Frontal cortex (tissue), 4 donors: ENCODE measurements around the gene KCNF1. TPM values are rescaled to one million over a fixed set of nuclear protein-coding genes. Genes with fewer than 3 reads are reported as not detected.

Experiments
- DNase-seq, 2 donors: peaks; one replicate each; pipeline ENCODE4 v3.0.0; 2012; ENCODE audit warnings: low spot score in 2 of 2
- FAIRE-seq: peaks from 2 replicates; lab custom pipeline; 2012; peaks lifted over from hg19 to GRCh38; lab: Jason Lieb, UNC
- total RNA-seq: library from RNA; depleted of rRNA; stranded (reverse); fragments of >200 nt; gene quantifications from one replicate; pipeline ENCODE4 v1.2.3, GENCODE V29; 2014
- donor health status: control.
- donor health status: control.
- donor health status: control.

The KCNF1 gene
- total RNA-seq, 1 donor from 2014 or later, result 20.0 TPM

DNA sequence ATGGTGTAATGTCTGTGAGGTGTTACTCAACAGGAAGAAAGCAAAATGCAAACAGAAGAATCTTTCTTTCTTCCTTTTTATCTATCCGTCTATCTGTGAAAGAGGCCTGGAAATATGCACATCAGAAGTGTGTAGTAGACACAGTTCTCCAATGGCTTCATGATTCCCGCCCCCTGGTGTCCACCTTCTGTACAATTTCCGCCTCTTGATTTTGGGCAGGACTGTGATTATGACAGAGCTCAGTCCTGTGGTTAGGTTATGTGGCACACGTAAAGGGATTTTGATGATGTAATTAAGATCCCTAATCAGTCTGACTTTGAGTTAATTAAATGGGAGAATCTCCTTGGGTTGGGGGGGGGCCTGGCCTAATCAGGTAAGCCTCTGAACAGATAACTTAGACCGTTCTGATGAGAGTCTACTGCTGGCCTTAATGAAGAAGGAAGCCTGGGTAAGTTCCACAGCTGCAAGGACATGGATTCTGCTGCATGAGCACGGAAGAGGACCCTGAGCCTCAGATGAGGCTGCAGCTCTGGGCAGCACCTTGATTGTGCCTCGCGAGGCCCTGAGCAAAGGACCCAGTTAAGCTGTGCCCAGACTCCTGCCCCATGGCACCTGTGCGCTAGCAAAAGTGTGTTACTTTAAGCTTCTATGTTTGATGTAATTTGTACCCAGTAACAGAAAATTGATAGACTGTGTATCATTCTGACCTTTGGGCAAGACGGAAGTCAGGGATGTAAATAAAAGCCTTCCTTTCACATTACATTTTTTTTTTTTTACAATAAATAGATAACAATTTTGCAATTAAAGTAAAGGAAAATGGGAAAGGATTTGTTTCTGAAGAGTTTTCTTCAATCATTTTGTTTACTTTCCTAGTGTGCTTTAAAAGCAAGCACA, 11.3 kb upstream of the KCNF1 start:
- no peak for DNase-seq
- FAIRE-seq, result no peak

DNA sequence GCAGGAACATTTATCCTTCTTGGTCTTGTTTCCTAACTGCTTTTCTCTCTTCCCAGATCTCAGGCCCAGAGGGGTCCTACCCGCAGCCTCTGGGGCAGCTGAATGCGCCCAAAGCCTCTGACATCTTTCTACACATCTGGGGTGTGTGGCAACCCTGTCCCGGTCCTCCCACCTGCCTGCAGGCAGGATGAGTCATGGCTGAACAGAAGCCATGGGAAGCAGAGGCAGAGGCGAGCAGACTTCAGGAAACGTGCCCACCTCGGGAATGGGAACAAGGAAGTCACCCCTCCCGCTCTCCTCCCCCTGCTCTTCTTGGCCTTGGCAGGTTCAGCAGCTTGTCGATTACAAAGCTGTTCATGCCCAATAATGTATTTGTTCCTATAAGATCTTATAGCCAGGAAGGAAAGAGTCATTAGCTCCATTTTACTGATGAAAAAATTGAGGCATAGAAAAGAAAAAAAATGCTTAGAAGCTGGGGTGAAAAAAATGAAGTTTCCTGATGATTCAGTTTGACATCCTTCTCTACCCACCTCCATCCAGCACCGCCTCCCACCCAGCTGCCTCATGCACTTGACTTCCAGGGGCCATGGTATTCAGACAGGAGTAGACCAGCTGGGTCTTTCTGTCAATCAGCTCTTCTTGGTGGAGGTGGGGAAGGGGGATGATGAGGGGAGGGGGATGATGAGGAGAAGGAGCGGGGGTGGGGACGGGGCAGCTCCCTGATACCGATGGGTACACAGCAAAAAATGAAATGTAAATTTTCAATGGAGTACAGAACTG, 10.4 kb upstream of the KCNF1 start:
- FAIRE-seq, result no peak
- no peak for DNase-seq

DNA sequence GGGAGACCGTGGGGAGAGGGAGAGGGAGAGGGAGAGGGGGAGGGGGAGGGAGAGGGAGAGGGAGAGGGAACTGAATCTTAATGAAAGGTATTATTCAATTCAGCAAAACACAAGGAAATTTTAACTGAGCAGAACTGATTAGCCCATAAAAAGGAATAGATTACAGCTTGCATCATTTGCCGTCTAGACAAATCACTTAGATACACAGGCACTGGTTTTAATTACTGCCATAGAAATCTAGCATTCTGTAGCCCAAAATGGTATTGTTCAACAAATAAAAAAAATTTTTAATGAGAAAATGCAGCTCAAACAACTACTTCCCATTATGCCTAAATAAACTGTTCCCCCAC, 7.9 kb upstream of the KCNF1 start:
- FAIRE-seq (no peak), DNase-seq (no peak)

DNA sequence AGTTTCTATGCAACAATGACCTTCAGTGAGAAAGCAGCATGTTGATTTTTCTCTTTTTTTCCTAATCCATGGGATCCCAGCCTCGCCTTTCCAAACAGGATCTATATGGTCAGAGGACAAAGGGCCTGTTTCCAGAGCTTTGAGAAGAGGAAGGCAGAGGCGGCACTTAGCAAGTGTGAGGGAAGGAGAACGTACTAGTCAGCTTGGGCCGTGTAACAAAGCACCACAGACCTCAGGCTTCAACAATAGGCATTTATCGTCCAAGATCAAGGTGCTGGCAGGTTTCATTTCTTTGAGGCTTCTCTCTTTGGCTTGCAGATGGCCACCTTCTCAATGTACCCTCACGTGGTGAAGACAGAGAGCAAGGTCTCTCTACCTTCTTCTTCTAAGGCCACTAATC, 7.3 kb upstream of the KCNF1 start:
- FAIRE-seq, result no peak
- DNase-seq, result no peak

DNA sequence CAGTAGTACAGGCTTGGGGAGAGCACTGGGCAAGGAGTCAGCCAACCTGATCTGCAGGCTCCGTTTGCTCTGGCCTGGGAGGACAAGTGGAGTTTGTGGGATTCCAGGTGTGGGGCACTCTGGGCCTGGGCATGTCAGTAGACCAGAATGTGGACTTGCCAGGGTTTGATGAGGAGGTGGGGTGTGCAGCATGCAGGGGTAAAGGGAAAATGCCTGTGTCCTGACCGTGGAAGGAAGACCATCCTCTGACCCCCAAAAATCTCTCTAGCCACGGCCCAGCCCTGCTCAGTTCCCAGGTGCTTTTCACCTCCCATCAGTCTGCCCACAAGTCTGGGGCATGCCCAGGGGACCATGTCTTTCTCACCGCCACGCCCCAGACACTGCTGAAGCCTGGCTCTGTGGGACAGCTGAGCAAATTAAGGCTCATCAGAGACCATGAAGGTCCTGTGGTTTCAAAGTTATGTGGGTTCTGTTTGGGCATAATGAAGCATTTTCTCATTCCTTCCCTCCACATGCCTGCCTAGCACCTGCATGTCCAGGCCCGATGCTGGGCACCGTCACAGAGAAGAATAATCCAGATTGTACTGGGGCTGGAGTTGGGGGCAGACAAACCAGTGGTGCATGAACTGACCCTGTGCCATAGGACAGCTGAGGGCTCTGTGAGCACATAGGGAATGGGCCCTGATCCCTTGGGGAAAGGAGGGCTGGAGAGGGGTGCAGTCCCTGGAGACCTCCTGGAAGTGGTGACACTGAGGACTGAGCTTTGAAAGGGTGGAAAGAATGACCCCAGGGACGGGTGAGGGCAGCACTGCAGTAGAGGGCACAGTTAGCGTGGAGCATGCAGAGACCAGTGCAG, 6.5 kb upstream of the KCNF1 start:
- DNase-seq (no peak), FAIRE-seq (no peak)

DNA sequence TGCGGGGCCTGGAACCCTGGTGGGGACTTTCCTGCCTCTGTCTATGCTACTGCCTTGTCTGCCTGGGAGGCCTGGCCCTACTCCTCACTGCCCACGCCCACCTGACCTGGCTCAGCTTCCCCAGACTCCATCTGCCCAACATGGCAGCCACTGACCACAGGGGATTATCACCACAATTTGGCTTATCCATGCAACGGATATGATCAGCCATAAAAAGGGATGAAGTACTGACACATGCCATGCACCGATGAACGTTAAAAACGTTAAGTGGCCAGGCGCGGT, 5.9 kb upstream of the KCNF1 start:
- FAIRE-seq, result no peak

DNA sequence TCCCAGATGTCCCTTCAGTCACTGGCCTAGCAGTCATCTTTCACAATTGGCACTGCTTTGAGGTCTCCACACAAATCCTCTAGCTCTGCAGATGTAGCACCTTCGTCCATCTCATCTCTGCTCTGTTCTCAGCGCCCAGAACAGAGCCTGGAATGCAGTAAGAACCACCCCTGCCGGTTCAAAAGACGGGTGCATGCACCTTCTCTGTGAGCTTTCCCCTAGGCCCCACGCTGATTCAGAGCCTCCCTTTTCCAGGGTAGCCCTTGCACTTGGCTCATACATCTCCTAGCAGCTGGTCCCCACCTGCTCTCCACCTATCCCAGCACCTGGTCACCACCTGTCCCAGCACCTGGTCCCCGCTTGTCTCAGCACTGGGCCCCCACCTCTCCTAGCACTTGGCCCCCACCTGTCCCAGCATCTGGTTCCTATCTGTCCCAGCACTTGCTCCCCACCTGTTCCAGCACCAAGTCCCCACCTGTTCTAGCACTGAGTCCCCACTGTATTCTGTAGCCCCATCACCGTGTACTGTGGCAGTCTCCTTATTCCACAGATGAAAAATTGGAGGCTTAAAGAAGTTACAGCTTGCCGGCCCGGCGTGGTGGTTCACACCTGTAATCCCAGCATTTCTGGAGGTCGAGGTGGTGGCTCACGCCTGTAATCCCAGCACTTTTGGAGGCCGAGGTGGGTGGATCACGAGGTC, 4.7 kb upstream of the KCNF1 start:
- FAIRE-seq (no peak), DNase-seq (no peak)

More for the DNA sequence above, 5.9 kb upstream of the KCNF1 start:
- DNase-seq, result no peak

DNA sequence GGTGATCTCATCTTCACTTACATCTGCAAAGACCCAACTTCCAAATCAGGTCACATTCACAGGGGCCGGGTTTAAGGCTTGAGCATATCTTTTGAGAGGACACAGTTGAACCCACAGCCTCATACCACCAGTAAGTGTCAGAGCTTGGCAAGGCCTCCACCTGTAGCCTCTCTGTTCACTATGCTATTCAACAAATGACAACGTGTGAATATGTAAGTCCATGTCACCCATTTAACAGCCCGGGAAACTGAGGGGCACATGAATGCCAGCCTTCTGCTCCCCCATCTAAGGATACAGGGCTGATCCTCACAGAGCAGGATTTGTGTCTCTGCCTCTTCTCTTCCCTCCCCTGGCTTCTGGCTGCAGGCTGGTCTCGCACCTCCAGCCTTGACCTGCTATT, 3.5 kb upstream of the KCNF1 start:
- DNase-seq (no peak), FAIRE-seq (no peak)

DNA sequence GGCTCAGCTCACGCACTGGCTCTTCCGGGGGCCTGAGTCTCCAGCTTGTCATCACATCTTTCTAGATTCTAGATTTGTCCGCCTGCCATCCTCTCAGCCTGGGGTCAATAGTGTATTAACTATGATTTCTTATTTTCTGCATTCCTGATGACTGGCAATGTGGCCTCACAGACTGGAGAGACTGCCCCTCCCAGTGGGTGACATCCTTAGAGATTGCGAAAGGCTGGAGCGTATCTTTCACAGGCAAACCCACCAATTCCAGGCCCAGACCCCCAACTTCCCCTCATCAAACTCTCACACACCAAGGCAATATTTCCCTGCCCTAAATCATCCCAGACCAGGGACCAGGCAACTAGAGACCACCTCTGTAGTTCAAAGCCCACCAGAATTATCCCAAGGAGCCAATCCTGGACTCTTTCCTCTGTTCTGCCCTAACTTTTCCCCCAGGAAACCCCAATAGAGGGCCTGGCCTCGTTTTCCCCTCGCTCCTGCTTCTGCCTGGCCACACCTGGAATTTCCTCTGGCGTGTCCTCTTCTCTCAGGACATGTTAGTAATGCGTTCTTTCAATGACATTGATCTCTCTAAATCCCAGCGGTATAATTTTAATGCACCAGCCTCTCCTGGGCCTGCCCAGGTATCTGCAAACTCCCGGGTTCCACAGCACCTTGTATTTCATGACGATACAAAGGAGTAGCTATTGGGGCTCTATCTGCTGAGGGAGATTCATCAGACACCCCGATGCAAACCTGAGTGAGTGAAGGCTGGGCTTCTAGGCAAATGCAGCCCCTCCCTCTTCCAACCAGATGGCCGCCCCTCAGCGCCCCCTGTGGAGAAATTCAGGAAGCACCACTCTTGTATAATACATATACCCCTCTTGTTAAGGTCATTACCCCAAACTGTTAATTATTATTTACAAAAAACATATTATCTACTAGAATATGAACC, 2.4 kb upstream of the KCNF1 start:
- DNase-seq, result no peak

DNA sequence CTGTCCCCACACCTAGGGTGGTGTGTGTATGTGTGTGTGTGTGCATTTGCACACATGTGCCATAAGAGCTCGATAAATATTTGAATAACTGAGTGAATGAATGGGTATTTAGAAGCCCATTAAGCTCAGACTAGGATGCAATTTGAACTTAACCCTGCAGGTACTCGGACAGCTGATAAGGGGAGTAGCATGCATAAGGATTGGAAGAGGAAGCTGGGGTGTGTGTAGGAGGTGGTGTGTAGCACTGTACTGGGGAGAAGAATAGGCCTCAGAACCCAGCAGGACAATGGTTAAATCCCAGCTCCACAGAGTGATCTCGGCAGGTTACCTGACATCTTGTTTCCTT, 1.8 kb upstream of the KCNF1 start:
- DNase-seq, result no peak
- no peak for FAIRE-seq

More for the DNA sequence above, 2.4 kb upstream of the KCNF1 start:
- no peak for FAIRE-seq

DNA sequence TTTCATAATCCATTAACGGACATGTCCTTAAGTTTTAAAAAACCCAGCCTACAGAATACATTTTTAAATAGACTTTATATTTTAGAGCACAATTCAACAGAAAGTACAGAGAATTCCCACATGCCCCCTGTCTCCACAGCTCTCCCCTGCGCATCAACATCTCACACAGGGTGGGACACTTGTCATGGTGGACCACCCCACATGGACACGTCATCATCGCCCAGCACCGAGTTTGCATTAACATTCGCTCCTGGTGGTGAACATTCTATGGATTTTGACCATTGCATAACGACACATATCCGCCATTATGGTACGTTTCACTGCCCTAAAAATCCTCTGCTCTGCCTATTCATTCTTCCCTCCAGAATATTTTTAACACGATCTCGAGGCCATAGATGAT, 1.1 kb upstream of the KCNF1 start:
- FAIRE-seq (no peak), DNase-seq (no peak)

DNA sequence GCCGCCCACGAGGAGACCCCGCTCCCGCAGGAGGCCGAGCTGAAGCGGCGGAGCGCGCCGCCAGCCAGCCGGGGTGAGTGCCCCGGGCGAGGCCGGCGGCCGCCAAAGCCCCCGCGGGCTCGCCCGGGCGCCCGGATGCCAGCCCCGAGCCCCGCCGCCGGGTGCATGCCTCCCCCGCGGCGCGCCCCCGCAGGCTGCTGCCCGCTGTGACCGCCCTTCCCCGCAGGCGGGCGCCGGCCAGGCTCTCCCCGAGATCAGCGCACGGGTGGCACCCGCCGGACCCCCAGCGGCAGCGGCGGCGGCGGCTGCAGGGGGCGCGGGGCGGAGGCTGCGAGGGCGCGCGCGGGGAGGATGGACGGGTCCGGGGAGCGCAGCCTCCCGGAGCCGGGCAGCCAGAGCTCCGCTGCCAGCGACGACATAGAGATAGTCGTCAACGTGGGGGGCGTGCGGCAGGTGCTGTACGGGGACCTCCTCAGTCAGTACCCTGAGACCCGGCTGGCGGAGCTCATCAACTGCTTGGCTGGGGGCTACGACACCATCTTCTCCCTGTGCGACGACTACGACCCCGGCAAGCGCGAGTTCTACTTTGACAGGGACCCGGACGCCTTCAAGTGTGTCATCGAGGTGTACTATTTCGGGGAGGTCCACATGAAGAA, 470 bp downstream of the KCNF1 start:
- DNase-seq (no peak), FAIRE-seq (no peak)

DNA sequence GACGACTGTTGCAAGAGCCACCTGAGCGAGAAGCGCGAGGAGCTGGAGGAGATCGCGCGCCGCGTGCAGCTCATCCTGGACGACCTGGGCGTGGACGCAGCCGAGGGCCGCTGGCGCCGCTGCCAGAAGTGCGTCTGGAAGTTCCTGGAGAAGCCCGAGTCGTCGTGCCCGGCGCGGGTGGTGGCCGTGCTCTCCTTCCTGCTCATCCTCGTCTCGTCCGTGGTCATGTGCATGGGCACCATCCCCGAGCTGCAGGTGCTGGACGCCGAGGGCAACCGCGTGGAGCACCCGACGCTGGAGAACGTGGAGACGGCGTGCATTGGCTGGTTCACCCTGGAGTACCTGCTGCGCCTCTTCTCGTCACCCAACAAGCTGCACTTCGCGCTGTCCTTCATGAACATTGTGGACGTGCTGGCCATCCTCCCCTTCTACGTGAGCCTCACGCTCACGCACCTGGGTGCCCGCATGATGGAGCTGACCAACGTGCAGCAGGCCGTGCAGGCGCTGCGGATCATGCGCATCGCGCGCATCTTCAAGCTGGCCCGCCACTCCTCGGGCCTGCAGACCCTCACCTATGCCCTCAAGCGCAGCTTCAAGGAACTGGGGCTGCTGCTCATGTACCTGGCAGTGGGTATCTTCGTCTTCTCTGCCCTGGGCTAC, 1.2 kb downstream of the KCNF1 start:
- no peak for DNase-seq
- FAIRE-seq, result no peak

DNA sequence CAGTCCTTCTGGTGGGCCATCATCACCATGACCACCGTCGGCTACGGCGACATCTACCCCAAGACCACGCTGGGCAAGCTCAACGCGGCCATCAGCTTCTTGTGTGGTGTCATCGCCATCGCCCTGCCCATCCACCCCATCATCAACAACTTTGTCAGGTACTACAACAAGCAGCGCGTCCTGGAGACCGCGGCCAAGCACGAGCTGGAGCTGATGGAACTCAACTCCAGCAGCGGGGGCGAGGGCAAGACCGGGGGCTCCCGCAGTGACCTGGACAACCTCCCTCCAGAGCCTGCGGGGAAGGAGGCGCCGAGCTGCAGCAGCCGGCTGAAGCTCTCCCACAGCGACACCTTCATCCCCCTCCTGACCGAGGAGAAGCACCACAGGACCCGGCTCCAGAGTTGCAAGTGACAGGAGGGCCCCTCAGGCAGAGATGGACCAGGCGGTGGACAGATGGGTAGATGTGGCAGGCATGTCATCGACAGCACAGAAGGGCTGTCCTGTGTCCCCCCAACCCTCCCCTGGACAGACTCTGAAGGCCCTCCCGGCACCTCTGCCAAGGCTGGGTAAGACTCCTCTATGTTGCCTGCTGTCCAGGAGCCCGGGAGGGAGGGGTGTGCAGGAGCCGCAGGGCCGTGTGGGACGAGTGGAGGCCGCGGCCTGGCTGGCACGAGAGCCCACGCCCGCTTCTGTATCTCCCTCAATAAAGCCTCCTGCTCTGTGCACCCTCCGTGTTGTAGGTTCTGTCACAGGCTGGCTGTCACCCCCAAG, 2.0 kb downstream of the KCNF1 start:
- no peak for DNase-seq
- FAIRE-seq, result no peak

DNA sequence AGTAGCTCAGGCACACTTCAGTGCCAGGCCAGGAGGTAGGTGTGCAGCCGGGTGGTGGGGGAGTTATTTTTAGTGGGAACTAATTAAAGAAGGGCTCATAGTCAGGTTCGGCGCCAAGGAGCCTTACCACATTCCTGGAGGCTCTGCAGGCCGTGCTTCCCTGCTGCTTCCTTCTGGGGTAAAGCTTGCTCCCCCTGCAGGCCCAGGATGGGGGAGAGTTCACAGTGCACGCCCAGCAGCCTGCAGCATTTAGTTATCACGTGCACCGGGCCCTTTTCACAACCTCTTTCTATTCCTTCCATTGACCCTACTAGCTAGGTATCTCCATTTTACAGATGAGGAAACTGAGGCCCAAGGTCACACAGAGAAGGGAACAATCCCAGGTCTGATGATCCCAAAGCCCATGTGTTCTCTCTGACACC, 2.5 kb downstream of the KCNF1 start:
- FAIRE-seq (no peak), DNase-seq (no peak)

DNA sequence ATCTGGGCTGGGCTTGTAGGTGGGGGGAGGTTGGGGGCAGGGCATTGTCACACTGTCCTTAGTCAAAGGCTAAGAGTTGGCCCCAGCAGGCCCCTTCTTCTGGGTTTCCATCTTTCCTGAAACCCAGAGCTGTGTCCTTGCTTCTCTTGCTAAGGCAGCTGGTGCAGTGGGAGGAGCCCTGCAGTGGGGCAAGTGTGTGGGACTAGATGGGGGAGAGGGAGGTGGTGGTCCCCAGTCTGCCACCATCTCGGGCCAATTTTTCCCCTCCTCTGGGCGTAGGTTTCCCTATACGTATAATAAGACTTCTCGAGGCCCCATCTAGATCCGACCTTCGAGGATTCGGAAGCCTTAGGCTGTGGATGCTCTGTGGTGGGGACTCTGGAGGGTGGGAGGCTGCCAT, 3.5 kb downstream of the KCNF1 start:
- FAIRE-seq (no peak), DNase-seq (no peak)

DNA sequence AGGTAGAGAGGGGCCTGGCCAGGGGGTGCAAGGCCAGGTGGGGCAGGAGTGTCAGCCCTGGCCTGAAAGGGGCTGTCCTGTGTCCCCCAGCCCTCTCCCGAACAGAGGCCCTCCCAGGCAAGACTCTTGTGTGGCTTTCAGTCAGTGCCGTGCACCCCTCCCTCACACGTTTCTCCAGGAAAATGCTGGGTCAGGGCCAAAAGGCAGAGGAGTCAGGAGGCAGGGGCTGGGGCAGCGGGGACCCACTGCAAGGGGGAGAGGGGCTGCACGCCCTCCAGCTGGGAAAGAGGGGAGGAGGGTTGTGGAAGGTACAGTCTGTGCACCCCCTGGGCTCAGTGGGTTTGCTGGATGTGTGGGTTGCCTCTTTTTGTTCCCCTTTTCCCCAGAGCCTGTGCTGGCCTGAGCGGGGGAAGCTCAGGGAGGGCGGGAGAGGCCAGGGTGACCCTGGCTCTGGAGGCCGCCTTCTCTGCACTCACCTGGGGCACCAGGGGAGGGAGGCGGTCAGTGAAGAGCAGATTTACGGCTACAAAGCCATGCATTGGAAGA, 4.1 kb downstream of the KCNF1 start:
- DNase-seq (no peak), FAIRE-seq (no peak)
